Fibroblast of the conjunctiva (primary cell): ENCODE results near the gene TGFB1I1.
"Not testable (repeated sequence)": the region's sequence is repeated elsewhere in the genome, so short reads cannot be mapped to it uniquely, and the experiment has no call there.

Experiments
- DNase-seq: peaks from one replicate; pipeline ENCODE4 v3.0.0-alpha.2; 2010; ENCODE audit warnings: low read depth

TGFB1I1 gene

GRCh38 chr16:31487720-31488467 is 15.9 kb downstream of the TGFB1I1 start:
- DNase-seq, result no peak

- DNase-seq, result no peak
Measured at GRCh38 chr16:31488468-31489297, 16.7 kb downstream of the TGFB1I1 start.

GRCh38 chr16:31489298-31489564 is 17.3 kb downstream of the TGFB1I1 start:
- DNase-seq, result no peak

- DNase-seq, result no peak
Measured at GRCh38 chr16:31489616-31490584, 17.9 kb downstream of the TGFB1I1 start.

GRCh38 chr16:31491778-31492418 is 19.9 kb downstream of the TGFB1I1 start:
- DNase-seq, result no peak

- DNase-seq, result no peak
Measured at GRCh38 chr16:31493506-31494125, 21.7 kb downstream of the TGFB1I1 start.

- no peak for DNase-seq
Measured at GRCh38 chr16:31496670-31497069, 24.7 kb downstream of the TGFB1I1 start.

GRCh38 chr16:31498493-31498892 is 26.5 kb downstream of the TGFB1I1 start:
- no peak for DNase-seq

GRCh38 chr16:31499928-31500327 is 28.0 kb downstream of the TGFB1I1 start:
- no peak for DNase-seq

- DNase-seq, result no peak
Measured at GRCh38 chr16:31501226-31501965, 29.4 kb downstream of the TGFB1I1 start.

- DNase-seq, result no peak
Measured at GRCh38 chr16:31501966-31502348, 30.0 kb downstream of the TGFB1I1 start.

- no peak for DNase-seq
Measured at GRCh38 chr16:31502981-31503380, 31.0 kb downstream of the TGFB1I1 start.

GRCh38 chr16:31503555-31503954 is 31.6 kb downstream of the TGFB1I1 start:
- not testable (repeated sequence) for DNase-seq

GRCh38 chr16:31504159-31504558 is 32.2 kb downstream of the TGFB1I1 start:
- DNase-seq, result no peak

GRCh38 chr16:31505483-31505882 is 33.5 kb downstream of the TGFB1I1 start:
- DNase-seq, result no peak

- no peak for DNase-seq
Measured at GRCh38 chr16:31507617-31507928, 35.6 kb downstream of the TGFB1I1 start.

- peak; percentile 71 for DNase-seq
Measured at GRCh38 chr16:31507929-31508705, 36.2 kb downstream of the TGFB1I1 start, which contains the start of gene RUSF1. Gene RUSF1 (minus strand): TSS chr16:31508391. CDS start chr16:31508373, 18 bp downstream.

GRCh38 chr16:31508706-31509195 is 36.8 kb downstream of the TGFB1I1 start:
- peak; percentile 16 for DNase-seq

GRCh38 chr16:31513126-31513525 is 41.2 kb downstream of the TGFB1I1 start:
- DNase-seq, result peak; percentile 12

- DNase-seq, result no peak
Measured at GRCh38 chr16:31513884-31514283, 41.9 kb downstream of the TGFB1I1 start.
